Ovary (tissue), 3 donors: ENCODE results near the gene B4GALT3.

Source experiments
- EP300 ChIP-seq: sonication (generic); formaldehyde crosslinking; IDR thresholded peaks from one replicate; pipeline ENCODE4 v1.6.1; 2017; ENCODE audit warnings: antibody characterized with exemption
- TF ChIP-seq, protein P1 (sequence below), 3 donors: fragments of 450-650 bp in 2 of 3; fragments of 200-600 bp in 1 of 3; IDR thresholded peaks; one replicate each; pipeline versions ENCODE4 v1.5.1 to v1.8.0; 2016 to 2022; ENCODE audit warnings: antibody characterized with exemption in 3 of 3, mild to moderate bottlenecking in 1 of 3
- donor health status: DM: no; HTN: no; CAD: no.

DNA sequence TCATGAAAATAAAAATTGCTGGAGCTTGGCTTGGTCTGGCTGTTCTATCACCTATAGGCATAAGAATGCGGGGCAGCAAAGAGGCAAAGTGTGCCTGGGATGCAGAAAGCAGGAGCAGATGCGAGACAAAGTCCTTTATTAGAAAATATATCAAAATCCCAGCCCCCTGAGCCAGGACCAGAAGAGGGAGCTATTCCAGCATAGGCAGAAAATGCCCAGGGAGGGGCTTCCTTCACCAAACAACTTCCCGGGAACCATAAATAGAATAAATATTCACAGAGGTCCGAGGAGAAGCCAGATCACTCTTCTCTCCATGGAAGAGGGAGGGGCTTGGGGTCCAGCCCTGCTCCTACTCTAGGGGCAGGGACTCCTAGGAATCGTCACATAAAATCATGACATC is 6.1 kb downstream of the B4GALT3 start:
- TF ChIP-seq, protein P1, sequence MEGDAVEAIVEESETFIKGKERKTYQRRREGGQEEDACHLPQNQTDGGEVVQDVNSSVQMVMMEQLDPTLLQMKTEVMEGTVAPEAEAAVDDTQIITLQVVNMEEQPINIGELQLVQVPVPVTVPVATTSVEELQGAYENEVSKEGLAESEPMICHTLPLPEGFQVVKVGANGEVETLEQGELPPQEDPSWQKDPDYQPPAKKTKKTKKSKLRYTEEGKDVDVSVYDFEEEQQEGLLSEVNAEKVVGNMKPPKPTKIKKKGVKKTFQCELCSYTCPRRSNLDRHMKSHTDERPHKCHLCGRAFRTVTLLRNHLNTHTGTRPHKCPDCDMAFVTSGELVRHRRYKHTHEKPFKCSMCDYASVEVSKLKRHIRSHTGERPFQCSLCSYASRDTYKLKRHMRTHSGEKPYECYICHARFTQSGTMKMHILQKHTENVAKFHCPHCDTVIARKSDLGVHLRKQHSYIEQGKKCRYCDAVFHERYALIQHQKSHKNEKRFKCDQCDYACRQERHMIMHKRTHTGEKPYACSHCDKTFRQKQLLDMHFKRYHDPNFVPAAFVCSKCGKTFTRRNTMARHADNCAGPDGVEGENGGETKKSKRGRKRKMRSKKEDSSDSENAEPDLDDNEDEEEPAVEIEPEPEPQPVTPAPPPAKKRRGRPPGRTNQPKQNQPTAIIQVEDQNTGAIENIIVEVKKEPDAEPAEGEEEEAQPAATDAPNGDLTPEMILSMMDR (IDR thresholded peaks at IDR 0.05), result no peak
- no peak for TF ChIP-seq EP300
